Transverse colon (tissue), 4 donors: ENCODE measurements around the gene B3GALNT2. TPM values are rescaled to one million over a fixed set of nuclear protein-coding genes. Genes with fewer than 3 reads are reported as not detected.

Experiments used
- DNase-seq: peaks from one replicate; pipeline ENCODE4 v3.0.0-alpha.2; 2019
- H3K27ac ChIP-seq, 4 donors: fragments of 200-600 bp; sonication (generic); 2 replicates each; pipeline ENCODE4 v1.5.1; 2016 to 2018; ENCODE audit warnings: inconsistent platforms in 4 of 4
- H3K27me3 ChIP-seq: fragments of 200-600 bp; sonication (generic); 2 replicates; pipeline ENCODE4 v1.5.1; 2017; ENCODE audit warnings: inconsistent platforms
- H3K36me3 ChIP-seq, 4 donors: fragments of 200-600 bp; sonication (generic); 2 replicates each; pipeline ENCODE4 v1.5.1; 2017 to 2019; ENCODE audit warnings: inconsistent platforms in 4 of 4
- H3K4me1 ChIP-seq, 4 donors: fragments of 200-600 bp; sonication (generic); 2 replicates each; pipeline ENCODE4 v1.5.1; 2017 to 2020; ENCODE audit warnings: inconsistent platforms in 4 of 4
- H3K4me3 ChIP-seq, 4 donors: fragments of 200-600 bp; sonication (generic); 1 replicate in 1 of 4; 2 replicates in 3 of 4; pipeline versions ENCODE4 v1.5.1 to v1.6.1; 2017 to 2019; ENCODE audit warnings: inconsistent platforms in 4 of 4
- H3K9me3 ChIP-seq, 2 donors: fragments of 200-600 bp; sonication (generic); 2 replicates each; pipeline ENCODE4 v1.5.1; 2017 to 2019; ENCODE audit warnings: inconsistent platforms in 2 of 2
- CTCF ChIP-seq, 5 experiments: fragments of 200-600 bp in 3 of 5; fragments of 450-650 bp in 2 of 5; sonication (generic) in 3 of 5; IDR thresholded peaks; 1 replicate in 2 of 5; 2 replicates in 3 of 5; pipeline ENCODE4 v1.5.1; 2016 to 2017; ENCODE audit warnings: antibody characterized with exemption in 5 of 5, inconsistent platforms in 3 of 5, mild to moderate bottlenecking in 2 of 5, moderate library complexity in 1 of 5
- EP300 ChIP-seq: sonication (generic); formaldehyde crosslinking; IDR thresholded peaks from one replicate; pipeline ENCODE4 v1.6.1; 2017; ENCODE audit warnings: antibody characterized with exemption, low read depth
- POLR2A ChIP-seq: fragments of 450-650 bp; IDR thresholded peaks from one replicate; pipeline ENCODE4 v1.6.1; 2016; ENCODE audit warnings: antibody characterized with exemption, mild to moderate bottlenecking, moderate library complexity
- POLR2AphosphoS5 ChIP-seq, 3 donors: sonication (generic); formaldehyde crosslinking; IDR thresholded peaks; one replicate each; pipeline ENCODE4 v1.6.1; 2016; ENCODE audit warnings: antibody characterized with exemption in 3 of 3
- WGBS, 2 donors: methylation state at CpG; one replicate each; pipeline ENCODE4 v1.1.5; 2018; ENCODE audit warnings: low coverage in 1 of 2; 5-methylcytosine and 5-hydroxymethylcytosine counted together
- in situ Hi-C, 4 donors: fragments of 200-750 bp; cut with MboI; loops; one replicate each; pipeline versions ENCODE4 v1.15.0 to v1.15.1; 2017; ENCODE audit warnings: low sequenced_read_pairs in 3 of 4, low pct_ligation_motif_present in 1 of 4, low pct_unique_long_range_greater_than_20kb in 1 of 4
- intact Hi-C: fragments of 100-400 bp; cut with DNase I; formaldehyde crosslinking; loops from one replicate; pipeline ENCODE4 v1.15.1; 2023; ENCODE audit warnings: low total_unique reads
- total RNA-seq, 4 donors: library from RNA; depleted of rRNA; stranded (reverse); fragments of >200 nt; gene quantifications; one replicate each; pipeline ENCODE4 v1.1.0, GENCODE V29; 2016

The B3GALNT2 gene
- total RNA-seq, 4 donors from 2014 or later = 21.4 to 42.2 (median 30.5) TPM

GRCh38 chr1:235427447-235427846, 76.8 kb downstream of the B3GALNT2 start:
- H3K36me3 ChIP-seq = no peaks in the 10 kb centered on the region
- 54 to 80% methylated on average over 2 to 4 of the region's 4 CpGs for WGBS, 2 donors
- intact Hi-C loops (no loop called here), in situ Hi-C loops (no loop called here)
- H3K9me3 ChIP-seq = no peaks in the 10 kb centered on the region
- H3K4me3 ChIP-seq = no peak overlapping the region
- no peak for DNase-seq
- H3K27me3 ChIP-seq = no peaks in the 10 kb centered on the region
- no peak for TF ChIP-seq POLR2A
- no peak for TF ChIP-seq EP300
- TF ChIP-seq POLR2AphosphoS5 (IDR thresholded peaks at IDR 0.05) = no peak
- no peak for TF ChIP-seq CTCF (IDR thresholded peaks at IDR 0.05)
- H3K4me1 ChIP-seq = no peaks in the 10 kb centered on the region
- no peak overlapping the region for H3K27ac ChIP-seq

- Histone ChIP-seq H3K27me3 (no peaks in the 10 kb centered on the region), H3K9me3 (no peaks in the 10 kb centered on the region), H3K27ac (no peak overlapping the region), H3K36me3 (no peaks in the 10 kb centered on the region), H3K4me3 (no peak overlapping the region), H3K4me1 (no peaks in the 10 kb centered on the region)
- in situ Hi-C loops = no loop called here
- no peak for DNase-seq
- 92 to 94% methylated on average over 12 to 13 of the region's 13 CpGs for whole genome bisulfite sequencing, 2 donors
- TF ChIP-seq EP300 (no peak), POLR2AphosphoS5 (IDR thresholded peaks at IDR 0.05) (no peak), POLR2A (no peak), CTCF (IDR thresholded peaks at IDR 0.05) (no peak)
- intact Hi-C loops = no loop called here
These were observed 77.6 kb downstream of the B3GALNT2 start for GRCh38 chr1:235426680-235427079.

GRCh38 chr1:235426143-235426542, 78.1 kb downstream of the B3GALNT2 start:
- H3K27me3 ChIP-seq = no peaks in the 10 kb centered on the region
- DNase-seq = no peak
- in situ Hi-C loops = no loop called here

GRCh38 chr1:235425357-235425756, 78.9 kb downstream of the B3GALNT2 start:
- H3K9me3 ChIP-seq = no peaks in the 10 kb centered on the region
- intact Hi-C loops (no loop called here), in situ Hi-C loops (no loop called here)
- H3K4me3 ChIP-seq = no peak overlapping the region
- no peak for TF ChIP-seq EP300
- TF ChIP-seq POLR2A = no peak
- no peak for TF ChIP-seq POLR2AphosphoS5 (IDR thresholded peaks at IDR 0.05)
- TF ChIP-seq CTCF (IDR thresholded peaks at IDR 0.05) = no peak
- WGBS, 2 donors = 95 to 100% methylated on average over 1 to 9 of the region's 9 CpGs
- H3K27me3 ChIP-seq = no peaks in the 10 kb centered on the region
- DNase-seq = no peak
- no peak overlapping the region for H3K27ac ChIP-seq
- H3K4me1 ChIP-seq = no peaks in the 10 kb centered on the region
- H3K36me3 ChIP-seq = no peaks in the 10 kb centered on the region

More at GRCh38 chr1:235426143-235426542, 78.1 kb downstream of the B3GALNT2 start:
- H3K36me3 ChIP-seq = no peaks in the 10 kb centered on the region
- TF ChIP-seq POLR2A (no peak), POLR2AphosphoS5 (IDR thresholded peaks at IDR 0.05) (no peak), CTCF (IDR thresholded peaks at IDR 0.05) (no peak), EP300 (no peak)
- no peak overlapping the region for H3K27ac ChIP-seq
- no peaks in the 10 kb centered on the region for H3K9me3 ChIP-seq
- intact Hi-C loops = no loop called here
- H3K4me1 ChIP-seq = no peaks in the 10 kb centered on the region
- H3K4me3 ChIP-seq = no peak overlapping the region
- WGBS, 2 donors = 94 to 100% methylated on average over 1 to 4 of the region's 4 CpGs
